ENCODE measurements around the gene YWHAQ. TPM values are rescaled to one million over a fixed set of nuclear protein-coding genes. Genes with fewer than 3 reads are reported as not detected.

The YWHAQ gene
- total RNA-seq, 1 donor from 2014 or later, result 518 TPM

GRCh38 chr2:9545502-9545901 lies 85.3 kb downstream of the YWHAQ start:
- H3K27ac Mint-ChIP-seq (ENCODE audit: unreplicated experiment), result no peak overlapping the region
- H3K36me3 Mint-ChIP-seq (ENCODE audit: low read depth), result peaks cover 3% of the 10 kb centered on the region
- H3K4me1 Mint-ChIP-seq, result peaks cover 28% of the 10 kb centered on the region
- no peak for TF ChIP-seq CTCF (conservative IDR thresholded peaks at IDR 0.05)
- no peak for DNase-seq (ENCODE audit: low read depth, low spot score)
- H3K4me3 Mint-ChIP-seq, result no peak overlapping the region
- H3K27me3 Mint-ChIP-seq (ENCODE audit: low read depth), result no peaks in the 10 kb centered on the region
- no peaks in the 10 kb centered on the region for H3K9me3 Mint-ChIP-seq

DNA sequence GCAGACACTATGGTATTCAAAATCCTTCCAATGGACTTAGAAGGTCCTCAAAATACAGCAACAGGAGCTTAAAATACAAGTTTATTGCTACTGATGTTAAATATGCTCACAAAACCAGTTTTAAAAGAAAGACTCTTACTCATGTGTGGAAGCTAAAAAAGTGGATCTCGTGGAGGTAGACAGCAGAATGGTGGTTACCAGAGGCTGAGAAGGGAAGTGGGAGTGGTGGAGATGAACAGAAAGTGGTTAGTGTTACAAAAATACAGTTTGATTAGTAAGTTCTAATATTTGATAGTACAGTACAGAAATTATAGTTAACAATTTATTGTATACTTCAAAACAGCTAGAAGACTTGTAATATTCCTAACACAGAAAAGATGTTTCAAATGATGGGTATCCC lies 87.2 kb downstream of the YWHAQ start:
- Mint-ChIP-seq H3K27me3 (ENCODE audit: low read depth) (no peaks in the 10 kb centered on the region), H3K4me1 (peaks cover 25% of the 10 kb centered on the region), H3K4me3 (no peak overlapping the region), H3K27ac (ENCODE audit: unreplicated experiment) (no peak overlapping the region), H3K9me3 (no peaks in the 10 kb centered on the region), H3K36me3 (ENCODE audit: low read depth) (peaks cover 8% of the 10 kb centered on the region)
- no peak for TF ChIP-seq CTCF (conservative IDR thresholded peaks at IDR 0.05)
- no peak for DNase-seq (ENCODE audit: low read depth, low spot score)

DNA sequence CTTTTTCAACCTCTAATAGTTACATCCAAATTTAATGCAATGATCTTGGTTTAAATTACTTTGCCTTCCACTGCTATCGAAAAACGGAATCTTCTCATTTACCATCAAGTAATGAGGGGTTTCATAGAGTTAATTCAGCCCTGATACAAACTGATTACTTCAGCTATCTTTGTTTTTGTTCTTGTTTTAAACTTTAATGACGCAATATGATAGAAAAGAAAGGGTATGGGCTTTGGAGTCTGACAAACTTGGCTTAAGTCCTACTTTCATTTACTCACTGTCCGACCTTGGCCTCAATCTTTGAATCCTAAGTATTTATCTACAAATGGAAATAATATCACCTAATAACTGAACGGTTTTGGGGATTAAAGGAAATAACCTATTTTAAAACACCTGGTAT lies 91.3 kb downstream of the YWHAQ start:
- Mint-ChIP-seq H3K9me3 (no peaks in the 10 kb centered on the region), H3K4me3 (no peak overlapping the region), H3K27ac (ENCODE audit: unreplicated experiment) (no peak overlapping the region), H3K36me3 (ENCODE audit: low read depth) (peaks cover 8% of the 10 kb centered on the region), H3K4me1 (peaks cover 11% of the 10 kb centered on the region), H3K27me3 (ENCODE audit: low read depth) (no peaks in the 10 kb centered on the region)
- TF ChIP-seq CTCF (conservative IDR thresholded peaks at IDR 0.05), result no peak
- no peak for DNase-seq (ENCODE audit: low read depth, low spot score)

DNA sequence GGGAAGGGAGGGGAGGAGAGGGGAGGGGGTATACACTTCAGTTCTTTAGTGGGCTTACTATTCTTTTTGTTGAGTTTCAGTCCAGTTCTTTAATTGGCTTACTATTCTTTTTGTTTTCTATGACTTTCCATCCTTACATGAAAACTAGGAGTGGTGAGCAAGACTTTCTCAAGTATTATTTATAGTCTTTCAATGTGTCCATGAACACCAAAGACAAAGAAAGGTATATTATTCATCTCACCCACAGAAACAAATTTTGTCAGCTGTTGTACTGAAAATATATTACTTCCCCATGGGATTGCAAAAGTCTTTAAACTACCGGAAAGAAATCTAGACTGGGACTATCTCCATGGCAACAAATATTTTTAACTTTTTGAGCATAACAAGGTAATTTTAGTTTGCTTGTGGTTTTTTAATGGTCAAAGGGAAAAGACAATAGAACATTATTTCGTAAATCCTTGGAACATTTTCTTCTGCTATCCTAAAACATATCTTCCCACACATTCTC lies 92.7 kb downstream of the YWHAQ start:
- H3K36me3 Mint-ChIP-seq (ENCODE audit: low read depth), result peaks cover 9% of the 10 kb centered on the region
- TF ChIP-seq CTCF (conservative IDR thresholded peaks at IDR 0.05), result no peak
- H3K4me1 Mint-ChIP-seq, result peaks cover 4% of the 10 kb centered on the region
- no peaks in the 10 kb centered on the region for H3K27me3 Mint-ChIP-seq (ENCODE audit: low read depth)
- H3K9me3 Mint-ChIP-seq, result no peaks in the 10 kb centered on the region
- DNase-seq (ENCODE audit: low read depth, low spot score), result no peak
- no peak overlapping the region for H3K4me3 Mint-ChIP-seq
- no peak overlapping the region for H3K27ac Mint-ChIP-seq (ENCODE audit: unreplicated experiment)

- TF ChIP-seq CTCF (conservative IDR thresholded peaks at IDR 0.05), result no peak
- no peak for DNase-seq (ENCODE audit: low read depth, low spot score)
- H3K9me3 Mint-ChIP-seq, result no peaks in the 10 kb centered on the region
- no peak overlapping the region for H3K27ac Mint-ChIP-seq (ENCODE audit: unreplicated experiment)
- no peak overlapping the region for H3K4me3 Mint-ChIP-seq
- H3K36me3 Mint-ChIP-seq (ENCODE audit: low read depth), result peaks cover 9% of the 10 kb centered on the region
- H3K27me3 Mint-ChIP-seq (ENCODE audit: low read depth), result no peaks in the 10 kb centered on the region
- H3K4me1 Mint-ChIP-seq, result peaks cover 4% of the 10 kb centered on the region
These were observed 94.3 kb downstream of the YWHAQ start for GRCh38 chr2:9536504-9536903.

- TF ChIP-seq CTCF (conservative IDR thresholded peaks at IDR 0.05), result no peak
- H3K27me3 Mint-ChIP-seq (ENCODE audit: low read depth), result no peaks in the 10 kb centered on the region
- H3K27ac Mint-ChIP-seq (ENCODE audit: unreplicated experiment), result no peak overlapping the region
- no peak for DNase-seq (ENCODE audit: low read depth, low spot score)
- H3K4me3 Mint-ChIP-seq, result no peak overlapping the region
- peaks cover 4% of the 10 kb centered on the region for H3K4me1 Mint-ChIP-seq
- H3K36me3 Mint-ChIP-seq (ENCODE audit: low read depth), result peaks cover 9% of the 10 kb centered on the region
- no peaks in the 10 kb centered on the region for H3K9me3 Mint-ChIP-seq
These were observed 95.6 kb downstream of the YWHAQ start for GRCh38 chr2:9535177-9535576.
